Testis (tissue), 2 donors: Measurements from ENCODE around the gene ANHX.

ENCODE experiments used
- POLR2A ChIP-seq: fragments of 450-650 bp; IDR thresholded peaks from one replicate; pipeline ENCODE4 v1.6.1; 2017; ENCODE audit warnings: antibody characterized with exemption, mild to moderate bottlenecking, moderate library complexity
- TF ChIP-seq, protein P1 (sequence below), 3 experiments: fragments of 450-650 bp in 2 of 3; fragments of 200-600 bp in 1 of 3; sonication (generic) in 1 of 3; IDR thresholded peaks; one replicate each; pipeline ENCODE4 v1.5.1; 2016 to 2019; ENCODE audit warnings: antibody characterized with exemption in 3 of 3, mild to moderate bottlenecking in 2 of 3, moderate library complexity in 1 of 3

DNA sequence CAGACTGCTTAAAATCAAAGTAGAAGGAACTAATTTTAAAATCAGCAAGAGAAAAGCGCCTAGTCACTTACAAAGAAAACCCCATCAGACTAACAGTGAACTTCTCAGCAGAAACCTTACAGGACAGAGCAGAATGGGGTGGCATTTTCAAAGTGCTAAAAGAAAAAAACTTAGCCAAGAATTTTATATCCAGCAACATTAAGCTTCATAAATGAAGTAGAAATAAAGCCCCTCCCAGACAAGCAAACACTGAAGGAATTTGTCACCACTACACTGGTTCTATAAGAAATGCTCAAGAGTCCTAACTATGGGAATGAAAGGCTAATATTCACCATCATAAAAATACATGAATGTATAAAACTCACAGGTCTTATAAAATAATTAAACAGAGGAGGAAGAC is 60.8 kb downstream of the ANHX start:
- TF ChIP-seq POLR2A, result no peak
- TF ChIP-seq, protein P1, sequence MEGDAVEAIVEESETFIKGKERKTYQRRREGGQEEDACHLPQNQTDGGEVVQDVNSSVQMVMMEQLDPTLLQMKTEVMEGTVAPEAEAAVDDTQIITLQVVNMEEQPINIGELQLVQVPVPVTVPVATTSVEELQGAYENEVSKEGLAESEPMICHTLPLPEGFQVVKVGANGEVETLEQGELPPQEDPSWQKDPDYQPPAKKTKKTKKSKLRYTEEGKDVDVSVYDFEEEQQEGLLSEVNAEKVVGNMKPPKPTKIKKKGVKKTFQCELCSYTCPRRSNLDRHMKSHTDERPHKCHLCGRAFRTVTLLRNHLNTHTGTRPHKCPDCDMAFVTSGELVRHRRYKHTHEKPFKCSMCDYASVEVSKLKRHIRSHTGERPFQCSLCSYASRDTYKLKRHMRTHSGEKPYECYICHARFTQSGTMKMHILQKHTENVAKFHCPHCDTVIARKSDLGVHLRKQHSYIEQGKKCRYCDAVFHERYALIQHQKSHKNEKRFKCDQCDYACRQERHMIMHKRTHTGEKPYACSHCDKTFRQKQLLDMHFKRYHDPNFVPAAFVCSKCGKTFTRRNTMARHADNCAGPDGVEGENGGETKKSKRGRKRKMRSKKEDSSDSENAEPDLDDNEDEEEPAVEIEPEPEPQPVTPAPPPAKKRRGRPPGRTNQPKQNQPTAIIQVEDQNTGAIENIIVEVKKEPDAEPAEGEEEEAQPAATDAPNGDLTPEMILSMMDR (IDR thresholded peaks at IDR 0.05), result no peak
